Caco-2 (cell line): Measurements from ENCODE around the gene CTCF. TPM values are rescaled to one million over a fixed set of nuclear protein-coding genes. Genes with fewer than 3 reads are reported as not detected.

Experiments
- BruUV-seq: library from RNA; stranded (reverse); fragments of 400-500 nt; replicated peaks from 2 replicates; lab custom pipeline; 2021; lab: Mats Ljungman, UMichigan
- CTCF ChIA-PET: fragments of 300-600 bp; sonication (Branson Sonifier 250); formaldehyde crosslinking; loops from one replicate; lab custom pipeline; 2022; ENCODE audit warnings: antibody characterized with exemption; lab: Charles Lee
- POLR2A ChIA-PET: fragments of 300-600 bp; sonication (Branson Sonifier 250); formaldehyde crosslinking; loops from one replicate; lab custom pipeline; 2022; ENCODE audit warnings: antibody characterized with exemption; lab: Charles Lee
- DNase-seq, 2 experiments: peaks; one replicate each; pipeline versions ENCODE4 v3.0.0 to v3.0.0-alpha.2; 2020 to 2022
- H3K27me3 ChIP-seq: replicated peaks from 2 replicates; pipeline ENCODE4 v1.6.0; 2011; ENCODE audit warnings: low read length; ENCODE audit not compliant: control insufficient read depth, insufficient read depth
- H3K36me3 ChIP-seq: 2 replicates; pipeline ENCODE4 v1.5.1; 2011; ENCODE audit warnings: low read length; ENCODE audit not compliant: control insufficient read depth, insufficient read depth
- H3K4me1 ChIP-seq: fragments of 250-450 bp; sonication (Bioruptor Pico); 2 replicates; pipeline ENCODE4 v1.5.1; 2020; ENCODE audit warnings: mild to moderate bottlenecking
- H3K4me3 ChIP-seq: 2 replicates; pipeline ENCODE4 v1.5.1; 2011; ENCODE audit warnings: low read depth, mild to moderate bottlenecking, control low read depth, low read length
- H3K9me3 ChIP-seq: fragments of 250-450 bp; sonication (Bioruptor Pico); 2 replicates; pipeline ENCODE4 v1.5.1; 2020; ENCODE audit warnings: mild to moderate bottlenecking, moderate library complexity
- H3K27ac Mint-ChIP-seq: one replicate; pipeline ENCODE4 v1.8.0; 2022; ENCODE audit warnings: mixed read lengths; ENCODE audit not compliant: unreplicated experiment
- H3K27me3 Mint-ChIP-seq: one replicate; pipeline ENCODE4 v1.8.0; 2022; ENCODE audit warnings: mixed read lengths; ENCODE audit not compliant: insufficient read depth, unreplicated experiment
- H3K36me3 Mint-ChIP-seq: one replicate; pipeline ENCODE4 v1.8.0; 2022; ENCODE audit warnings: mild to moderate bottlenecking, mixed read lengths; ENCODE audit not compliant: insufficient read depth, unreplicated experiment
- H3K4me1 Mint-ChIP-seq: one replicate; pipeline ENCODE4 v1.8.0; 2022; ENCODE audit warnings: low read depth, mixed read lengths; ENCODE audit not compliant: unreplicated experiment
- H3K4me3 Mint-ChIP-seq: one replicate; pipeline ENCODE4 v1.8.0; 2022; ENCODE audit warnings: mild to moderate bottlenecking, moderate library complexity, mixed read lengths; ENCODE audit not compliant: unreplicated experiment
- H3K9me3 Mint-ChIP-seq: one replicate; pipeline ENCODE4 v1.8.0; 2022; ENCODE audit warnings: mixed read lengths; ENCODE audit not compliant: unreplicated experiment
- intact Hi-C: fragments of 100-400 bp; cut with micrococcal nuclease; formaldehyde crosslinking; loops from one replicate; pipeline ENCODE4 v1.10.0; 2022; ENCODE audit not compliant: unreplicated experiment
- total RNA-seq: library from RNA; stranded (reverse); gene quantifications from 2 replicates; pipeline ENCODE4 v1.2.3, GENCODE V29; 2022
- TF ChIP-seq, protein P1 (sequence below), 2 experiments: fragments of 200-600 bp in 1 of 2; IDR thresholded peaks; 1 replicate in 1 of 2; 2 replicates in 1 of 2; pipeline versions ENCODE4 v1.5.1 to v1.8.0; 2011 to 2022; ENCODE audit warnings: antibody characterized with exemption in 1 of 2, control low read depth in 1 of 2, inconsistent platforms in 1 of 2, low read depth in 1 of 2, low read length in 1 of 2, mild to moderate bottlenecking in 1 of 2, moderate library complexity in 1 of 2; ENCODE audit not compliant: insufficient read depth in 1 of 2, severe bottlenecking in 1 of 2, unreplicated experiment in 1 of 2

Gene CTCF
- total RNA-seq, 1 experiment from 2014 or later: 67.8 TPM

DNA sequence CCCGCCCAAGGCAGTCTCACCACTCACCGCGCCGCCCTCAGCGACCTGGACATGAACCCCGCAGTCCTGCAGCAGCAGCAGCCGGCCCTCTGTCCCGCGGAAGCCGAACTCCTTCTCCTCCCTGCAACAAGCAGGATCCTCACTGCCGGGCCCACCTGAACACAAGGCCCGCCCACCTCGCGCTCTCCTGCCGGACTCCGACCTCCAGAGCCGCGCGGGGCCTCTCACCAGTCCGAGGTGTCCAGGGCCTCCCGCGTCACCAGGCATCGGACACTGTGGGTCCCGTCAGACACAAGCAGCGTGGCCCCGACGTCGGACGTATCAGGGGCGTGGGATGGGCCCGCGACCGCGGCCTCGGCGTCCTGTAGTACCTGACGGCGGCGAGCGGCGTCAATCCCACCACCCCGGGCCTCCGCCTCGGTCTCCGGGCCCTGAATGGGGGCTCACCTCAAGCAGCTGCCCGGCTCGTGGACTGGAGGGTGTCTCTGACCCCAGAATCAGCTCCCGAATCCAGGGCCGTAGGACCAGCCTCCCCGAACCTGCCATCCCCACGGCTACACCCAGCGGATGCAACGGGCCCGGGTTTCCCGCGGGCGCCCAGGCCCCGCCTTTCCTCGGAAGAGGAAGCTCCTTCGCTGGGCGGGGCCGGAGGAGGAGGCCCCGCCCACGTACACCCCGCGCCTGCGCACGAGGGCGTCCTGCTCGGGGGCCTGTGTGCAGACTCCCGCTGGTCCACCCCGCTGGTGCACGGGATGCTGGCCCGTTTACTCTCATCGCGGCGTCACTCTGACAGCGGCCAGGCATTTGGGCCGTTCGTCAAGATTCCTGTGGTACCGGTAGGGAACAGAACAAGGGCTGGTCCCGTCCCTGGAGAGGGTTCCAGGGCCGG is 97.6 kb downstream of the CTCF start, which contains the start of gene ACD:
ACD (minus strand) TSS at position 586 of the 889 bp plus-strand sequence; CDS start at position 546, 40 bp downstream.
- Mint-ChIP-seq H3K27ac (peak within 1 kb of the TSS; percentile 96), H3K36me3 (peaks cover 42% of the 10 kb centered on the region), H3K4me1 (no peaks in the 10 kb centered on the region), H3K9me3 (no peaks in the 10 kb centered on the region), H3K27me3 (no peaks in the 10 kb centered on the region), H3K4me3 (peak within 1 kb of the TSS; percentile 96)
- no peaks in the 10 kb centered on the region for H3K36me3 ChIP-seq
- peak; percentile 92 to 96 for DNase-seq
- no peaks in the 10 kb centered on the region for H3K9me3 ChIP-seq
- peak within 1 kb of the TSS; percentile 52 for H3K4me3 ChIP-seq
- POLR2A ChIA-PET: interaction anchor here (0.5 to 2.0 kb wide), 14 partner anchors 9 to 433 kb away, joined by 3 to 19 read pairs (median 4); partner anchors contain the start of genes ATP6V0D1, CTCF, GFOD2 and RANBP10
- H3K27me3 ChIP-seq: no peaks in the 10 kb centered on the region
- BruUV-seq: TSS peak; percentile 65
- peaks cover 12% of the 10 kb centered on the region for H3K4me1 ChIP-seq
- intact Hi-C loops: loop anchor here (1.0 kb wide), 1 partner anchor 98 kb away; the partner anchor contains the start of gene CTCF
- TF ChIP-seq, protein P1, sequence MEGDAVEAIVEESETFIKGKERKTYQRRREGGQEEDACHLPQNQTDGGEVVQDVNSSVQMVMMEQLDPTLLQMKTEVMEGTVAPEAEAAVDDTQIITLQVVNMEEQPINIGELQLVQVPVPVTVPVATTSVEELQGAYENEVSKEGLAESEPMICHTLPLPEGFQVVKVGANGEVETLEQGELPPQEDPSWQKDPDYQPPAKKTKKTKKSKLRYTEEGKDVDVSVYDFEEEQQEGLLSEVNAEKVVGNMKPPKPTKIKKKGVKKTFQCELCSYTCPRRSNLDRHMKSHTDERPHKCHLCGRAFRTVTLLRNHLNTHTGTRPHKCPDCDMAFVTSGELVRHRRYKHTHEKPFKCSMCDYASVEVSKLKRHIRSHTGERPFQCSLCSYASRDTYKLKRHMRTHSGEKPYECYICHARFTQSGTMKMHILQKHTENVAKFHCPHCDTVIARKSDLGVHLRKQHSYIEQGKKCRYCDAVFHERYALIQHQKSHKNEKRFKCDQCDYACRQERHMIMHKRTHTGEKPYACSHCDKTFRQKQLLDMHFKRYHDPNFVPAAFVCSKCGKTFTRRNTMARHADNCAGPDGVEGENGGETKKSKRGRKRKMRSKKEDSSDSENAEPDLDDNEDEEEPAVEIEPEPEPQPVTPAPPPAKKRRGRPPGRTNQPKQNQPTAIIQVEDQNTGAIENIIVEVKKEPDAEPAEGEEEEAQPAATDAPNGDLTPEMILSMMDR (IDR thresholded peaks at IDR 0.05; ENCODE audit: insufficient read depth in 1 of 2, low read depth in 1 of 2, low read length in 1 of 2, severe bottlenecking in 1 of 2, unreplicated experiment in 1 of 2): no peak
- CTCF ChIA-PET: interaction anchor here (0.6 to 3.5 kb wide), 18 partner anchors 11 to 642 kb away, joined by 3 to 38 read pairs (median 5); partner anchors contain the start of genes ATP6V0D1, CARMIL2, GFOD2 and PSKH1

DNA sequence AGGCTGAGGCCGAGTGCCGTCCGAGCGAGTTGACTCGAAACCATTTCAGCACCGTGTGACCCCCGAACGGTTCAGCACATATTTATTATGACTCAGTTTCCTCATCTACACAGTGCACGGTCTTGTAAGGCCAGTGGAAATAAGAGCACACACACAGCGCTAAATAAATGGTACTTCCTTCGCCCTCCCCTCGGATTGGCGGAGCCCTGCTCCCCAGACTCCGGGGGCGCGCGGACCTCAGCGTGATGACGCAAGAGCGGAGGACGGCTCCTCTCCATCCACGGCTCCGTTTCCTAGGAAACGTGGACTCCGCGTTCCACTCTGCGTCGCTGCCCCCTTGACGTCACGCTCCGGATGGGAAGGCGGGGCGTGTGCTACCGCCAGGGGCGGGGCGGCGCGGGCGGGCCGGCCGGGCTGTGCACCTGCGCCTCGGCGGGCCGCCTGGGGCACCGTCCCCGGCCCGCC is 98.3 kb downstream of the CTCF start, which contains the start of gene PARD6A:
PARD6A (plus strand) TSS at position 397 of the 465 bp plus-strand sequence. CDS start 79 bp downstream, outside the sequence.
- H3K4me1 Mint-ChIP-seq: no peaks in the 10 kb centered on the region
- H3K36me3 Mint-ChIP-seq: peaks cover 40% of the 10 kb centered on the region
- peak within 1 kb of the TSS; percentile 96 for H3K4me3 Mint-ChIP-seq
- H3K4me1 ChIP-seq: peaks cover 12% of the 10 kb centered on the region
- H3K9me3 ChIP-seq: no peaks in the 10 kb centered on the region
- TF ChIP-seq, protein P1 (IDR thresholded peaks at IDR 0.05; ENCODE audit: insufficient read depth in 1 of 2, low read depth in 1 of 2, low read length in 1 of 2, severe bottlenecking in 1 of 2, unreplicated experiment in 1 of 2): no peak
- intact Hi-C loops: loop anchor here (1.0 kb wide), 1 partner anchor 98 kb away; the partner anchor contains the start of gene CTCF
- peak within 1 kb of the TSS; percentile 96 for H3K27ac Mint-ChIP-seq
- POLR2A ChIA-PET: interaction anchor here (0.6 to 2.0 kb wide), 11 partner anchors 11 to 1451 kb away, joined by 3 to 19 read pairs (median 4); partner anchors contain the start of genes ATP6V0D1, CTCF, GFOD2 and RANBP10
- H3K27me3 Mint-ChIP-seq: no peaks in the 10 kb centered on the region
- peak within 1 kb of the TSS; percentile 52 for H3K4me3 ChIP-seq
- DNase-seq: peak; percentile 96 to 97
- no peaks in the 10 kb centered on the region for H3K27me3 ChIP-seq
- CTCF ChIA-PET: interaction anchor here (0.6 to 3.5 kb wide), 18 partner anchors 11 to 642 kb away, joined by 3 to 38 read pairs (median 5); partner anchors contain the start of genes ATP6V0D1, CARMIL2, GFOD2 and RANBP10
- H3K36me3 ChIP-seq: no peaks in the 10 kb centered on the region
- BruUV-seq: no TSS peak
- no peaks in the 10 kb centered on the region for H3K9me3 Mint-ChIP-seq
